IPS-18a (cell line): ENCODE data around the gene VILL.
"Not testable (repeated sequence)": the region's sequence is repeated elsewhere in the genome, so short reads cannot be mapped to it uniquely, and the experiment has no call there.

Experiments used
- H3K27ac ChIP-seq: one replicate; pipeline ENCODE4 v1.5.1; 2013; ENCODE audit warnings: low read length
- H3K27me3 ChIP-seq: one replicate; pipeline ENCODE4 v1.6.1; 2013; ENCODE audit warnings: mild to moderate bottlenecking, low read length; ENCODE audit not compliant: control insufficient read depth, insufficient read depth
- H3K36me3 ChIP-seq: one replicate; pipeline ENCODE4 v1.6.1; 2013; ENCODE audit warnings: low read depth, low read length; ENCODE audit not compliant: control insufficient read depth
- H3K4me1 ChIP-seq: one replicate; pipeline ENCODE4 v1.6.1; 2013; ENCODE audit warnings: low read depth, low read length; ENCODE audit not compliant: control insufficient read depth
- H3K4me3 ChIP-seq: one replicate; pipeline ENCODE4 v1.5.1; 2013; ENCODE audit warnings: low read length
- H3K9ac ChIP-seq: one replicate; pipeline ENCODE4 v1.6.1; 2013; ENCODE audit warnings: mild to moderate bottlenecking, low read length, moderate library complexity
- H3K9me3 ChIP-seq: one replicate; pipeline ENCODE4 v1.6.1; 2013; ENCODE audit warnings: low read depth, low read length; ENCODE audit not compliant: control insufficient read depth

The VILL gene

DNA sequence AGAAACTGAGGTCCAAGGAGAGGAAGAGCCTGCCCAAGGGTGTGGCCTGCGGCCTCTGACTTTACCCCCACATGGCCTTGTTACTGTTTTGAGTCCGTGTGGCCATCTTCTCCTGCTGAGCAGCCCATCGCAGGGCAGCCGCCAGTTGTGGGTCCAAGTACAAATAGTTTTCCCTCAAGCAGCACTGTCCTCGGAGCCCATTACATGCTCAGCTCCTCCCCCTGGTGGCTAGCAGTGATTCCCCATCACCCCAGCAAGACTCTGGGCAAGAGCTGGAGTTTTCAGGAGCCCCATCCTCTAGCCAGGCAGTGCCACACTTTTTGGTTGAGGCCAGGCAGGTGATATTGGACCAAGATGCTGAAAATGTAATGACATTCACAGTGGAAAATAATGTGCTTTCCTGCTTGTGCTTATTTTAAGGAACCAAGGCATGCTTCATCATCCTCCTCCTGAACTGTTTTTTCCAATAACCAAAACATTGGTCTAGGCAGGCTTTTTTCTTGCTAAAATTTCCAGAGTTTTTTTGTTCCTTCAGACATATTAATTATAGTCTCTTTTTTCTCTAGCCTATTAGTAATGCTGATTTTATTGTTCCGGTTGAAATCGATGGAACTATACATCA is 23.2 kb upstream of the VILL start:
- Histone ChIP-seq H3K36me3 (no peaks in the 10 kb centered on the region), H3K27ac (no peak overlapping the region), H3K27me3 (no peaks in the 10 kb centered on the region), H3K4me1 (peaks cover 9% of the 10 kb centered on the region), H3K9ac (no peak overlapping the region), H3K4me3 (no peak overlapping the region), H3K9me3 (no peaks in the 10 kb centered on the region)

DNA sequence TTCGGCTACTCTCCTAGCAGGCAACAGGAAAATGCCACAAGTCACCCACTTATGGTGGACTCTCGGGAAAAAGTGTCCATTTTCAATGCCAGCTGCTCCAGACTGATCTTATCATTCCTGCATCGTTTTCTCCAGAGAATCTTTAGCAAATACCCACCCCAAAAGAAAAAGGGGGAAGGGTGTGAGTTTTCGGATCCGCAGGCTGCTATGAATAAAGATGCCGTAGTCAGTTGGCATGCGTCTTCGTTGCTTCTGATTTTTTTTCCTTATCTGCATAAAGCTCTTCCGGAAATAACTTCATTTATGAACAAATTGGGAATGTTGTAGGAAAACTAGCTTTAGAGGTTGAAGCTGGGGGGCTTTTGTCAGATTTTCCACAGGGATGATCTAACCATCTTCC is 22.4 kb upstream of the VILL start:
- H3K9ac ChIP-seq: no peak overlapping the region
- H3K4me3 ChIP-seq: no peak overlapping the region
- no peaks in the 10 kb centered on the region for H3K9me3 ChIP-seq
- no peaks in the 10 kb centered on the region for H3K27me3 ChIP-seq
- H3K27ac ChIP-seq: no peak overlapping the region
- peaks cover under 1% of the 10 kb centered on the region for H3K4me1 ChIP-seq
- no peaks in the 10 kb centered on the region for H3K36me3 ChIP-seq

DNA sequence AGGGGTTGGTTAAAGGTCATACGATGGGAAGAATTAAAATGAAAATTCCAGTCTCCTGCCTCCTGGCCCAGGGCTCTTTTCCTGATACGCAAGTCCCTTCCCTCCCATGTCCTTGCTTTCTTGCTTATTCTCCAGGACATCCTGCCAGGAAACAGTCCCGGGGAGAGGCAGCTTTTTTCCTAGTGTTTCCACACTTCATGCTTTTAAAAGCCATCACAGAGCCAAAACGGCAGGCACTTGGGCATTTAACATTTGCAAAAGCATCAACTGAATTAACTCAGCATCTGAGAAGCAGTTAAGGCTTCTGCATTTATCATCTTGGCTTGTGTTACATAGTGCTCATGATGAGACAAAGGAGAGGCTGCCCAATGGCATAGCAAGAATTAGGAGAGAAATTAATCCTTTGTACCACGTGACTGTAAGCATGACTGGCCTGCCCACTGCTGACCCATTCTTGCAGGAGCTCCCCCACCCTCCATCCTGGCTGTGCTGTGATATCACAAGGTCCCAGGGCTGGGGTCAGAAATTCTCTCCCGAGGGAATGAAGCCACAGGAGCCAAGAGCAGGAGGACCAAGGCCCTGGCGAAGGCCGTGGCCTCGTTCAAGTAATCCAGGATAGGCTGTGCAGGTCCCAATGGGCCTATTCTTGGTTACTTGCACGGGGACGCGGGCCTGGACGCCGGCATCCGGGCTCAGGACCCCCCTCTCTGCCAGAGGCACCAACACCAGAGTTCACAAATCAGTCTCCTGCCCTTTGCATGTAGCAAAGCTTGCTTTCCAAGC is 21.6 kb upstream of the VILL start:
- H3K27ac ChIP-seq: no peak overlapping the region
- no peak overlapping the region for H3K4me3 ChIP-seq
- no peaks in the 10 kb centered on the region for H3K36me3 ChIP-seq
- no peaks in the 10 kb centered on the region for H3K27me3 ChIP-seq
- no peaks in the 10 kb centered on the region for H3K4me1 ChIP-seq
- no peaks in the 10 kb centered on the region for H3K9me3 ChIP-seq
- H3K9ac ChIP-seq: no peak overlapping the region

DNA sequence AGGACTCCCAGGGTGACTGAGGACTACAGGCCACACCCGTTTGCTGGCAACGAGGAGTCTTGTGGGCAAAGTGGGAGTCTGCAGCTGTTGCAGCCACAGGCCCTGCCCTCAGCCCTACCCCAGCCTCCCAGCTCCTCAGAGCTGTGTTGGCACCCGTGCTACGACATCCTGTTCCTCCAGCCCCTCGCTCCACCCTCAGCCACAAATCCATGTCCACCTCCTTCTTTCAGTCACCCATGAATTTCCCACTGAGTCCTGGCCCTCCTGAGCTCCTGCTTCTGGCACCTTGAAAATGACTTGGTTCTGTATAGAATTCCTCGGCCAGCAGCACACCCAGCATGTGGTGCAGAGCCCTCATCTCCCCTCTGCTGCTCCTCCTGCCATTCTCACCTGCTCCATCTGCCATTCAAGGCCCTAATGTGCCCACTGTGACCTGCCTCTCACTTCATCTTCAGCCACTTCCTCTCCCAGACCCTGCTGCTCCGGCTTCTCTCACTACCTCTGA is 20.9 kb upstream of the VILL start:
- Histone ChIP-seq H3K4me1 (no peaks in the 10 kb centered on the region), H3K4me3 (no peak overlapping the region), H3K9me3 (no peaks in the 10 kb centered on the region), H3K27me3 (no peaks in the 10 kb centered on the region), H3K9ac (no peak overlapping the region), H3K36me3 (no peaks in the 10 kb centered on the region), H3K27ac (no peak overlapping the region)

DNA sequence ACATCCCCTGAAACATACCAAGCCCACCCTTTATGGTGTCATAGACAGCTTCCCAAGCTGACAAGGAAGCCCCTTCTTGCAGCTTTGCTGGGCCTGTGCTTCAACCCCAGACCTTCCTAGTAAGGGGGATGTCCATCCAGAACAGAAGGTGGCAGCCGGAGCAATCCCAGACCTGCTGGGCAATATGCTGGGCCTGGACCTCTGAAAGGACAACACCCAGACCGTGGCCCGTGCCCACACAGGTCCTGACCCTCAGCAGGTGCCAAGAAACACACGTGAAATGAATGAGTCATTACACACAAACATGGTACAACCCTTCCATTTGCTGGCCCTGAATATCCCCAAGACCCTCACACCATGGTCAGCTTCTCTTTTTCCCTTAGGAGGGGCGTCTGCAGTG is 19.8 kb upstream of the VILL start:
- Histone ChIP-seq H3K4me3 (no peak overlapping the region), H3K4me1 (no peaks in the 10 kb centered on the region), H3K9ac (no peak overlapping the region), H3K27ac (no peak overlapping the region), H3K9me3 (no peaks in the 10 kb centered on the region), H3K36me3 (no peaks in the 10 kb centered on the region), H3K27me3 (no peaks in the 10 kb centered on the region)

DNA sequence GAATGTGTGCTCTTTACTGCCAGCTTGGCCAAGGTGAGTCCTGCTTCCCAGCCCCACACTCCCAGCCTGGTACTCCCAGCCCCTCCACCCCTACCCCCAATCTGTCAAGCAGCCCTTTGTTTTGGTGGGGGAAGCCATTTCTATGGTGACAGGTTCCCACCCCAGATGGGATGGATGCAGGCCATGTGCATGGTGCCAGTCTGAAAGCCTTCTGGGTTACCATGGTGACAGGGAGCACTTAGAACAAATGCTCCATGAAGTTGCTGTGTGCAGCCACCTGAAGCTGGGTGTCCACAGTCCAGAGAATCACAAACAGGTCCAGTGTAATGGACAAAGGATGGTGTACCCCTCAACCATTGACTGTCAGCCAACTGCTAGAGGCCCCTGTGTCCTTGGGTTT is 19.1 kb upstream of the VILL start:
- no peaks in the 10 kb centered on the region for H3K36me3 ChIP-seq
- no peaks in the 10 kb centered on the region for H3K27me3 ChIP-seq

DNA sequence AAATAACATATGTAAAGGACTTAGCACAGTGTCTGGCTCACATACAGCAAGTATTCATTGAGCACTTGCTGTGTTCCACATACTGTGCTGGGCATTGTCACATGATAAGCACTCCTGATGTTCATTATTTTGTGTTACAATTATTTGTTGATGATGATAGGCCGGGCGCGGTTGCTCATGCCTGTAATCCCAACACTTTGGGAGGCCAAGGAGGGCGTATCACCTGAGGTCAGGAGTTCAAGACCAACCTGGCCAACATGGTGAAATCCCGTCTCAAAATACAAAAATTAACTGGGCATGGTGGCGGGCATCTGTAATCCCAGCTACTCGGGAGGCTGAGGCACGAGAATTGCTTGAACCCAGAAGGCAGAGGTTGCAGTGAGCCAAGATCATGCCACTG is 18.5 kb upstream of the VILL start:
- not testable (repeated sequence) for H3K4me3 ChIP-seq, H3K9ac ChIP-seq, H3K9me3 ChIP-seq, H3K27ac ChIP-seq, H3K27me3 ChIP-seq, H3K36me3 ChIP-seq, H3K4me1 ChIP-seq

More for the DNA sequence above, 19.1 kb upstream of the VILL start:
- H3K4me1 ChIP-seq: no peaks in the 10 kb centered on the region
- no peak overlapping the region for H3K9ac ChIP-seq
- no peak overlapping the region for H3K27ac ChIP-seq
- no peaks in the 10 kb centered on the region for H3K9me3 ChIP-seq
- H3K4me3 ChIP-seq: no peak overlapping the region

GRCh38 chr3:37973246-37974054 is 17.1 kb upstream of the VILL start:
- Histone ChIP-seq H3K9ac (no peak overlapping the region), H3K4me1 (no peaks in the 10 kb centered on the region), H3K9me3 (no peaks in the 10 kb centered on the region), H3K27ac (no peak overlapping the region), H3K4me3 (no peak overlapping the region), H3K27me3 (no peaks in the 10 kb centered on the region), H3K36me3 (no peaks in the 10 kb centered on the region)

DNA sequence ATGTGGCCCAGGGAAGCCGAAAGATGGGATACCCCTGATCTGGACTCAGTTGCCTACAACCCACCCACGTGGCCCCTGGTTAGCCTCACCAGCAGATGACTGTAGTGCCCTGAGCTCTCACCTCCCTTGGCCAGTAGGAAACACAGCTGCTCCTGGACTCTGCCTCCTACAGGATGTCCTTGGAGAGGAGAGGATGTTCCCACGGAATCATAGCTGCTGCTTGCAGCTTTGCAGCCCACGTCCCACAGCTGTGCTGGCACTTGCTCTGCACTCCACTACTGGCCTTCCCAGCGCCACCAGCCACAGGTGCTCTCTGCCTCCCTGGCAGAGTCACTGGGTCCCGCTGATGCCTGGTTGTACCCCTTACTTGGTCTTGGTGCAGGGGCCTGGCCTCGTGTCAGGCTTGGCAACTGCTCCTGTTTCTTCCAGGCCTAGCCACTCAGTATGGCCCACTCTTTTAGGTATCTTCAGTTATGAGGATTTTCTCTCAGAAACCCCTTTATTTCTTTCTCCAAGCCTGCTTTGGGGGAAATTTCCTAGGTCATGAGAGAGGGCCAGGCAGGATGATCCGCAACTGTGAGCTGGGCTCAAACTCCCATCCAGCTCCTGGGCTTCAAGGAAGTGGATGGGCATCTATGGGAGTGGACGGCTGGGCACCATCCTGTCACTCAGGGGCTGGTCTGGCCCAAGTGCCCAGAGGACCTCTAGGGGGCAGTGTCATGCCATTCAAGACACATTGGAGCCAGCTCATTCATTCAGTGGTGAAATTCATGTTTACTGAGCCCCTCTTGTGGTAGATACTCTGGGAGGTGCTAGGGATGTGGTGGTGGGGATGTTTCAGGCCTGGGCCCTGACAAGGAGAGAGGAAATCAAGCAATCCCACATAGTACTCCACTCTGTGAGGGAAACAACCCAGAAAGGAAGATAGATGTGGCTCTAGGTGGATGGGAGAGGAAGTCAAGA is 16.2 kb upstream of the VILL start:
- Histone ChIP-seq H3K27me3 (no peaks in the 10 kb centered on the region), H3K27ac (no peak overlapping the region), H3K9ac (no peak overlapping the region), H3K9me3 (no peaks in the 10 kb centered on the region), H3K4me1 (no peaks in the 10 kb centered on the region), H3K4me3 (no peak overlapping the region), H3K36me3 (no peaks in the 10 kb centered on the region)

DNA sequence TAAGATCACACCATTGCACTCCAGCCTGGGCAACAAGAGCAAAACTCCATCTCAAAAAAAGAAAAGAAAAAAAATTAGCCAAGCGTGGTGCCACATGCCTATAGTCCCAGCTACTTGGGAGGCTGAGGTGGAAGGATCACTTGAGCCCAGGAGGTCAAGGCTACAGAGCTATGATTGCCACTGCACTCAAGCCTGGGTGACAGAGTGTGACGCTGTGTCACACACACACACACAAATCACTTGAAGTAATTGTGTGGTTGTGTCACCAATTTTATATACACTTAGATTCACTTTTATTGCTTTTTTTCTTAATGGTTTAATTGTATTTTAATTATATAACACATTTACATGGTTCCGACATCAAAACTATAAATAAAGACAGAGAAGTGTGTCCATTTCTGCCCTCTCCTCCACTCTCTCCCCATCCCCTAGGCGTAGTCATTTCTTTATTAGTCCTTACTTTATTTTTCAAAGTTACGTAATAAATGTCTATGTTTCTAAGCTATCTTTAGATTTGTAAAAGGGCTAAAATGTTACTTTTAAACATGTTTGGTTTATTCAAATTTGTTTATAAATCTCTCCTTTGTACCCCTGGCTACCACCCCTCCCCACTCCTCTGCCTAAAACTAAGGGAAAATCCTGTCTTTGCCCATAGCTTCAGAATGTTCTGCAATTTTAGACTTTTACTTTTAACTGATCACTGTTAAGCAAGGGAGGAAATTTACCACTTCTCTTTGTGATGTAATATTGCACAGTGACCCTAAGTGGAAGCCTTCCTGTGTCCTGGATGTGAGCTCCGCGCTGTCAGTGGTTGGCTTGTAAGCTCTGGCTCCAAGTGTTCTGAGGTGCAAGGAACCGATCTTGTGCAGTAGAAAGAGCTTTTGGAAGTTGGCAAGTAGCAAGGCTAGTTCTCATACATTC is 10.8 kb upstream of the VILL start:
- no peaks in the 10 kb centered on the region for H3K36me3 ChIP-seq
- no peak overlapping the region for H3K9ac ChIP-seq
- H3K27ac ChIP-seq: no peak overlapping the region
- no peaks in the 10 kb centered on the region for H3K9me3 ChIP-seq
- no peak overlapping the region for H3K4me3 ChIP-seq
- no peaks in the 10 kb centered on the region for H3K27me3 ChIP-seq
- H3K4me1 ChIP-seq: no peaks in the 10 kb centered on the region
